Nephron progenitor cell (in vitro differentiated cells): ENCODE results near the gene TESK2.

Experiments
- DNase-seq: peaks from one replicate; pipeline ENCODE4 v3.0.0; 2021
- H3K27ac Mint-ChIP-seq: 2 replicates; pipeline ENCODE4 v1.8.0; 2021; ENCODE audit warnings: mild to moderate bottlenecking, moderate library complexity, mixed read lengths
- H3K27me3 Mint-ChIP-seq: 2 replicates; pipeline ENCODE4 v1.8.0; 2021; ENCODE audit warnings: mild to moderate bottlenecking, low read depth, mixed read lengths; ENCODE audit not compliant: poor library complexity
- H3K36me3 Mint-ChIP-seq: 2 replicates; pipeline ENCODE4 v1.8.0; 2021; ENCODE audit warnings: low read depth, mixed read lengths
- H3K4me1 Mint-ChIP-seq: 2 replicates; pipeline ENCODE4 v1.8.0; 2021; ENCODE audit warnings: mixed read lengths
- H3K4me3 Mint-ChIP-seq: 2 replicates; pipeline ENCODE4 v1.8.0; 2021; ENCODE audit warnings: mild to moderate bottlenecking, moderate library complexity, mixed read lengths
- H3K9me3 Mint-ChIP-seq: 2 replicates; pipeline ENCODE4 v1.8.0; 2021; ENCODE audit warnings: mild to moderate bottlenecking, moderate library complexity, mixed read lengths
- CTCF ChIP-seq: fragments of 200-600 bp; sonication (generic); IDR thresholded peaks from 2 replicates; pipeline ENCODE4 v1.5.0; 2021; ENCODE audit warnings: antibody characterized with exemption

TESK2 gene

DNA sequence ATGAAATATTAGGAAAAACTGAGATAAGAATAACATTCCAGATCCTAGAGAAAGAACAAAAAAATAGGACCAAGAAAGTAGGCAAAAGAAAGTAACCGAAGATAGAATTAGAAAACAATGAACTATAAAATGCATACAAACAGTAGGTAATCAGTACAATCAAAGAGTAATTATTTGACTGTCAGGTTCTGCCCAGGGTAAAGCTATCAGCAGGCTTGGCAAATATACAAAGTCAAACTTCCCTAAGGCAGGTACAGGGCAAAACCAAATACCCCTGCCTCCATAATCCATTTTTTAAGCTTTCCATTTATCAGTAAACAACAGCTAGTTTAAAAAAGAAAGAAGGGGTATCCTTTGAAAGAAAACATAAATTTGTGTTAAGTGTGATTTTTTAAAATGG, 44.4 kb downstream of the TESK2 start:
- H3K4me1 Mint-ChIP-seq, result peaks cover 4% of the 10 kb centered on the region
- DNase-seq, result no peak
- no peak overlapping the region for H3K4me3 Mint-ChIP-seq
- H3K36me3 Mint-ChIP-seq, result no peaks in the 10 kb centered on the region
- H3K27ac Mint-ChIP-seq, result no peak overlapping the region
- H3K9me3 Mint-ChIP-seq, result no peaks in the 10 kb centered on the region
- no peak for TF ChIP-seq CTCF
- H3K27me3 Mint-ChIP-seq, result peaks cover 3% of the 10 kb centered on the region

- Mint-ChIP-seq H3K4me3 (no peak overlapping the region), H3K27ac (no peak overlapping the region), H3K36me3 (no peaks in the 10 kb centered on the region)
Observed at GRCh38 chr1:45444609-45445131, 46.3 kb downstream of the TESK2 start.

GRCh38 chr1:45443580-45444446, 47.1 kb downstream of the TESK2 start:
- H3K4me3 Mint-ChIP-seq, result no peak overlapping the region
- H3K27me3 Mint-ChIP-seq, result peaks cover 3% of the 10 kb centered on the region
- no peaks in the 10 kb centered on the region for H3K36me3 Mint-ChIP-seq
- TF ChIP-seq CTCF, result no peak
- peaks cover 4% of the 10 kb centered on the region for H3K4me1 Mint-ChIP-seq
- no peak for DNase-seq
- no peak overlapping the region for H3K27ac Mint-ChIP-seq
- no peaks in the 10 kb centered on the region for H3K9me3 Mint-ChIP-seq

More at GRCh38 chr1:45444609-45445131, 46.3 kb downstream of the TESK2 start:
- no peaks in the 10 kb centered on the region for H3K9me3 Mint-ChIP-seq
- H3K27me3 Mint-ChIP-seq, result peaks cover 3% of the 10 kb centered on the region
- TF ChIP-seq CTCF, result no peak
- no peak for DNase-seq
- peaks cover 4% of the 10 kb centered on the region for H3K4me1 Mint-ChIP-seq

GRCh38 chr1:45442272-45442671, 48.7 kb downstream of the TESK2 start:
- H3K9me3 Mint-ChIP-seq, result no peaks in the 10 kb centered on the region
- DNase-seq, result no peak

DNA sequence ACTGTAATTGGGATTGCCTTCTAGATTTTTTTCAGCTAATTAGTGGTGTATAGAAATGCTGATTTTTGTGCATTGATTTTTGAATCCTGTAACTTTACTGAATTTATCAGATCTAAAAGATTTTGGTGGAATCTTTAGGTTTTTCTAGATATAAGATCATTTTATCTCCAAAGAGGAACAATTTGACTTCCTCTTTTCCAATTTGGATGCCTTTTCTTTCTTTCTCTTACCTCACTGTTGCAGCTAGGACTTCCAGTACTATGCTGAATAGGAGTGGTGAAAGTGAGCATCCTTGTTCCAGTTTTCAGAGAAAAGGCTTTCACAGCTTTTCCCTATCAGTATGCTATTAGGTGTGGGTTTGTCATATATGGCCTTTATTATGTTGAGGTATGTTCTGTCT, 53.6 kb downstream of the TESK2 start:
- H3K27ac Mint-ChIP-seq, result no peak overlapping the region

More at GRCh38 chr1:45442272-45442671, 48.7 kb downstream of the TESK2 start:
- H3K27ac Mint-ChIP-seq, result peak overlapping the region; percentile 41
- H3K4me3 Mint-ChIP-seq, result no peak overlapping the region
- H3K36me3 Mint-ChIP-seq, result no peaks in the 10 kb centered on the region
- peaks cover 4% of the 10 kb centered on the region for H3K4me1 Mint-ChIP-seq
- TF ChIP-seq CTCF, result no peak
- peaks cover 3% of the 10 kb centered on the region for H3K27me3 Mint-ChIP-seq

More for the DNA sequence above, 53.6 kb downstream of the TESK2 start:
- H3K36me3 Mint-ChIP-seq, result no peaks in the 10 kb centered on the region
- no peaks in the 10 kb centered on the region for H3K9me3 Mint-ChIP-seq
- no peaks in the 10 kb centered on the region for H3K4me1 Mint-ChIP-seq
- DNase-seq, result no peak
- peaks cover 3% of the 10 kb centered on the region for H3K27me3 Mint-ChIP-seq
- TF ChIP-seq CTCF, result no peak
- no peak overlapping the region for H3K4me3 Mint-ChIP-seq
